Retina (tissue), 1 donor: Measurements from ENCODE around the gene GATA1.
"Not testable (repeated sequence)": the region's sequence is repeated elsewhere in the genome, so short reads cannot be mapped to it uniquely, and the experiment has no call there.

Experiments
- DNase-seq: peaks from one replicate; pipeline ENCODE4 v3.0.0-alpha.2; 2016

The GATA1 gene

GRCh38 chrX:48816014-48816810 lies 29.8 kb downstream of the GATA1 start:
- DNase-seq = no peak

- DNase-seq = no peak
Measured at GRCh38 chrX:48818098-48818497, 31.7 kb downstream of the GATA1 start.

- no peak for DNase-seq
Measured at GRCh38 chrX:48818866-48819265, 32.5 kb downstream of the GATA1 start.

- DNase-seq = not testable (repeated sequence)
Measured at GRCh38 chrX:48819394-48819793, 33.0 kb downstream of the GATA1 start.

GRCh38 chrX:48823053-48823452 lies 36.7 kb downstream of the GATA1 start:
- DNase-seq = no peak

- DNase-seq = no peak
Measured at GRCh38 chrX:48824066-48824465, 37.7 kb downstream of the GATA1 start.

GRCh38 chrX:48826135-48826875 lies 39.9 kb downstream of the GATA1 start, which contains the start of gene ERAS:
ERAS (plus strand) TSS chrX:48826513; CDS start chrX:48829124, 2,611 bp downstream.
- DNase-seq = no peak

- DNase-seq = peak; percentile 6
Measured at GRCh38 chrX:48826876-48827653, 40.7 kb downstream of the GATA1 start.

GRCh38 chrX:48827654-48827968 lies 41.2 kb downstream of the GATA1 start:
- DNase-seq = peak; percentile 13

- no peak for DNase-seq
Measured at GRCh38 chrX:48829016-48829735, 42.8 kb downstream of the GATA1 start.

- DNase-seq = no peak
Measured at GRCh38 chrX:48831136-48831908, 44.9 kb downstream of the GATA1 start.

- DNase-seq = peak; percentile 32
Measured at GRCh38 chrX:48831909-48832291, 45.5 kb downstream of the GATA1 start.

GRCh38 chrX:48833542-48834138 lies 47.2 kb downstream of the GATA1 start:
- peak; percentile 7 for DNase-seq

GRCh38 chrX:48834383-48834709 lies 48.0 kb downstream of the GATA1 start:
- DNase-seq = no peak

GRCh38 chrX:48835524-48836329 lies 49.3 kb downstream of the GATA1 start, which contains the start of gene PCSK1N:
PCSK1N (minus strand) TSS chrX:48835610; CDS start chrX:48835532, 78 bp downstream.
- DNase-seq = peak; percentile 55

- no peak for DNase-seq
Measured at GRCh38 chrX:48839686-48840085, 53.3 kb downstream of the GATA1 start.
